Upper lobe of left lung (tissue), 4 donors: ENCODE data around the gene APH1A.

Experiments used
- CTCF ChIP-seq, 6 experiments: fragments of 450-650 bp in 4 of 6; fragments of 200-600 bp in 2 of 6; sonication (generic) in 2 of 6; IDR thresholded peaks; one replicate each; pipeline ENCODE4 v1.5.1; 2016 to 2019; ENCODE audit warnings: antibody characterized with exemption in 6 of 6
- POLR2A ChIP-seq, 4 donors: fragments of 450-650 bp; IDR thresholded peaks; one replicate each; pipeline ENCODE4 v1.5.1; 2016 to 2017; ENCODE audit warnings: antibody characterized with exemption in 4 of 4, mild to moderate bottlenecking in 2 of 4
- POLR2AphosphoS5 ChIP-seq, 2 donors: sonication (generic); formaldehyde crosslinking; IDR thresholded peaks; one replicate each; pipeline ENCODE4 v1.5.1; 2017; ENCODE audit warnings: antibody characterized with exemption in 2 of 2

GRCh38 chr1:150235294-150235851 is 33.4 kb downstream of the APH1A start:
- TF ChIP-seq CTCF (IDR thresholded peaks at IDR 0.05) (no peak), POLR2AphosphoS5 (IDR thresholded peaks at IDR 0.05) (no peak), POLR2A (IDR thresholded peaks at IDR 0.05) (no peak)
